Measurements from ENCODE around the gene C8B. TPM values are rescaled to one million over a fixed set of nuclear protein-coding genes. Genes with fewer than 3 reads are reported as not detected.

Gene C8B
- total RNA-seq, 1 donor from 2014 or later: not detected

DNA sequence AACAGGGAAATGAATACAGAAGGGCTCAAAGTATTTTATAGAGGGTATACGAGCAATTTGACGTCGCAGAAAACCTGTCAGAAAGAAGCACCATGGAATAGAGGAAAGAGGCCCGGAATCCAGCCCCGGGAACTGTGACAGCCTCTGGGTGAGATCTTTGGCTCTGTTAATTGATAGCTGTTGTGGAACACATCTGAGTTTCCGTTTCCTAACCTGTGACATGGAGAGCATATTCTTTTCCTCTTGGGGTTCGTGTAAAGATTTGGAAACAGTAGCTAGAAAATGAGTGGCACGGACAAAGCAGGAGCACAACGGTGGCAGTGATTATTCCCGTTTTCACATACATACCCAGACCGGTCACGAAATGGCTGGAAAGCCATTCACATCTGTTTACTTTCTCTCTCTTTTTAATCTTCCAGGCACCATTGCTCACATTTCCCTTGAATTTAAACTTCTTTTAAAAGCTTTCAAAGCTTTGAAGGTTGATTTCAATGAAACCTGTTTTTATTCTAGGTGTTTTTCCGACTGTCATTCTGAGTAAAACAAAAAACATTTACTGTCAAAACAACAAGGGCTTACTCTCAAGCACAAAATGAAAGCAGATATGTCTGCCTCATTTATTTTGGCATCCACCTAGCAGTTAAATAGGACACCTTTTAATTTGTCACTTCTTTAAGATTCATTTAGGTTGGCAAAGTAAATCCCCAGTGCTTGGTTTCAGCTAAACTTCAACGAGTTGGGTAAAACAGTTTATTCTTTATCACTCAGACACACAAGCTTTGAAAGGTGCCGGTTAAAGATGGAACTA, 26.7 kb upstream of the C8B start:
- Mint-ChIP-seq H3K36me3 (ENCODE audit: low read depth) (no peaks in the 10 kb centered on the region), H3K4me1 (no peaks in the 10 kb centered on the region), H3K9me3 (no peaks in the 10 kb centered on the region), H3K4me3 (no peak overlapping the region), H3K27me3 (ENCODE audit: low read depth) (no peaks in the 10 kb centered on the region), H3K27ac (ENCODE audit: unreplicated experiment) (no peak overlapping the region)
- DNase-seq (ENCODE audit: low read depth, low spot score): no peak
- TF ChIP-seq, protein P1, sequence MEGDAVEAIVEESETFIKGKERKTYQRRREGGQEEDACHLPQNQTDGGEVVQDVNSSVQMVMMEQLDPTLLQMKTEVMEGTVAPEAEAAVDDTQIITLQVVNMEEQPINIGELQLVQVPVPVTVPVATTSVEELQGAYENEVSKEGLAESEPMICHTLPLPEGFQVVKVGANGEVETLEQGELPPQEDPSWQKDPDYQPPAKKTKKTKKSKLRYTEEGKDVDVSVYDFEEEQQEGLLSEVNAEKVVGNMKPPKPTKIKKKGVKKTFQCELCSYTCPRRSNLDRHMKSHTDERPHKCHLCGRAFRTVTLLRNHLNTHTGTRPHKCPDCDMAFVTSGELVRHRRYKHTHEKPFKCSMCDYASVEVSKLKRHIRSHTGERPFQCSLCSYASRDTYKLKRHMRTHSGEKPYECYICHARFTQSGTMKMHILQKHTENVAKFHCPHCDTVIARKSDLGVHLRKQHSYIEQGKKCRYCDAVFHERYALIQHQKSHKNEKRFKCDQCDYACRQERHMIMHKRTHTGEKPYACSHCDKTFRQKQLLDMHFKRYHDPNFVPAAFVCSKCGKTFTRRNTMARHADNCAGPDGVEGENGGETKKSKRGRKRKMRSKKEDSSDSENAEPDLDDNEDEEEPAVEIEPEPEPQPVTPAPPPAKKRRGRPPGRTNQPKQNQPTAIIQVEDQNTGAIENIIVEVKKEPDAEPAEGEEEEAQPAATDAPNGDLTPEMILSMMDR (conservative IDR thresholded peaks at IDR 0.05): no peak

DNA sequence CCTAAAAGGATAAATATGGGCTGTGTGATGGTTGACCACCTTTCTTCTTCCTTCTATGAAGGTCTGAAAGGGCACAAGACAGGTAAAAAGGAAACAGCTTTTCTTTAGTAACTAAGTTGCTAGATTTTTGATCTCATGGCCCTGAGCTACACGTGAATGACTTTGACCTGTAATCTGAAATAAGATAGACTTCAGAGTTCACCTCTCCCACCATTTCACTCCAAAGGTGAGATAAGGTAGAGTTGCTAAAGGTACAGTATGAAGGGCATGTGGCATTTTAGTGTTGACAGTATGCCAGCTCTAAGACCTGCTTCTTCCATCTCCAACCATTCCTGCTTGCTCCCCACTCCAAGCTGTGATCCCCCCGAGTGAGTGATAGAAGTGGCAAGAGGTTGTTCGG, 25.8 kb upstream of the C8B start:
- no peak overlapping the region for H3K27ac Mint-ChIP-seq (ENCODE audit: unreplicated experiment)
- H3K36me3 Mint-ChIP-seq (ENCODE audit: low read depth): no peaks in the 10 kb centered on the region
- H3K4me3 Mint-ChIP-seq: no peak overlapping the region
- no peaks in the 10 kb centered on the region for H3K4me1 Mint-ChIP-seq
- TF ChIP-seq, protein P1 (conservative IDR thresholded peaks at IDR 0.05): no peak
- no peaks in the 10 kb centered on the region for H3K9me3 Mint-ChIP-seq
- H3K27me3 Mint-ChIP-seq (ENCODE audit: low read depth): no peaks in the 10 kb centered on the region
- DNase-seq (ENCODE audit: low read depth, low spot score): no peak

DNA sequence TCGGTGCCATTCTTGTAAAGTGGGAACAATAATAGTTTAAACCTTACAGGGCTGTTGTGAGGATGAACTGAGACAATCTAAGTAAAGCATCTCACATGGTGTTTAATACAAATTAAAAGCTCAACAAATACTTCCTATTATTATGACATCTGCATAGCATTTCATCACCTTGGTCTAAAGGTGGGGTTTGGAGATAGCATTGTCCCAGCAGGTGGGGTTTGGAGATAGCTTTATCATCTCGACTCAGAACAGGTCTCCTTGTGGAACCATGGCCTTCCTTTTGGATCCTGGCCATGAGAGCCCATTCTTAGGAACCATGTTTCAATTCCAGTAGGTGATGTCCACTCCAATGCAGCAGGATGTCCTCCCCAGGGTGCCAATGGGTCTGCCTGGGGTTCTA, 20.6 kb upstream of the C8B start:
- TF ChIP-seq, protein P1 (conservative IDR thresholded peaks at IDR 0.05): no peak
- Mint-ChIP-seq H3K36me3 (ENCODE audit: low read depth) (no peaks in the 10 kb centered on the region), H3K4me3 (no peak overlapping the region), H3K4me1 (no peaks in the 10 kb centered on the region), H3K9me3 (no peaks in the 10 kb centered on the region), H3K27me3 (ENCODE audit: low read depth) (no peaks in the 10 kb centered on the region), H3K27ac (ENCODE audit: unreplicated experiment) (no peak overlapping the region)
- no peak for DNase-seq (ENCODE audit: low read depth, low spot score)

DNA sequence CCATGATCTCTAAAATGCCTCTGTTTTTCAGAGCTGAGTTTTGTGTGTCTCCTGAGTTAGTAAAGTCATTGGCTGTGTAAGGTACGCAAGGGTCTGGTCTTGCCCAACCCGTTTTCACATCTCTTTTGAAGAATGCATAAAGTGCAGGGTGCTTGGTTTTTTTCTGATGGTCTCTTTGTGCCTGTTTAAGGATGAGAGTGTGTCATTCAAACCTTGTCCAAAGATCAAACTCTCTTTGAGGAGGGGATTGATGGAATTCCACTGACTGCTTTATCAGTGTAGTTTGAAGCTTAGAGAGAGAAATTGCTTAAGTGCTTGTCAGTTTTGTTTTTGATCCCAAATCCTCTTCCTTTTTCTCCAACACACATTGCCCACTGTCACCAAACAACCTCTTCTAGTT, 20.0 kb upstream of the C8B start:
- Mint-ChIP-seq H3K27me3 (ENCODE audit: low read depth) (no peaks in the 10 kb centered on the region), H3K4me1 (no peaks in the 10 kb centered on the region), H3K27ac (ENCODE audit: unreplicated experiment) (no peak overlapping the region), H3K36me3 (ENCODE audit: low read depth) (no peaks in the 10 kb centered on the region), H3K4me3 (no peak overlapping the region), H3K9me3 (no peaks in the 10 kb centered on the region)
- no peak for DNase-seq (ENCODE audit: low read depth, low spot score)
- TF ChIP-seq, protein P1 (conservative IDR thresholded peaks at IDR 0.05): no peak

DNA sequence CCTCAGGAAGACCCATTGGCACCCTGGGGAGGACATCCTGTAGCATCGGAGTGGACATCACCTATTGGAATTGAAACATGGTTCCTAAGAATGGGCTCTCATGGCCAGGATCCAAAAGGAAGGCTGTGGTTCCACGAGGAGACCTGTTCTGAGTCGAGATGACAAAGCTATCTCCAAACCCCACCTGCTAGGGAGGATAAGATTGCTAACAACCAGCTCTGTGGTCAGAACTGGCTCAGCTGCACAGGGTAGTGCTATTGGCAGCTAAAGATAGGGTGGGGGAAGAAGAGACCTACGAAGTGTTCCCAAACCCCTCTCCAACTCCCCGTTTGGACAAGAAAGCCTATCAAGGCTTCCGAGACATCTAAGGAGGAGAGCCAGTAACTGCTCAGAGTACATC, 17.7 kb upstream of the C8B start:
- no peak for DNase-seq (ENCODE audit: low read depth, low spot score)
- Mint-ChIP-seq H3K36me3 (ENCODE audit: low read depth) (no peaks in the 10 kb centered on the region), H3K27ac (ENCODE audit: unreplicated experiment) (no peak overlapping the region), H3K4me3 (no peak overlapping the region), H3K9me3 (no peaks in the 10 kb centered on the region), H3K4me1 (no peaks in the 10 kb centered on the region), H3K27me3 (ENCODE audit: low read depth) (no peaks in the 10 kb centered on the region)
- TF ChIP-seq, protein P1 (conservative IDR thresholded peaks at IDR 0.05): no peak
